H1 (cell line): ENCODE results near the gene PLEKHM1. TPM values are rescaled to one million over a fixed set of nuclear protein-coding genes. Genes with fewer than 3 reads are reported as not detected.

Source experiments
- CTCF ChIA-PET: fragments of 300-600 bp; sonication (Branson Sonifier 250); formaldehyde crosslinking; loops from one replicate; lab custom pipeline; 2021; ENCODE audit not compliant: partially characterized antibody; lab: Charles Lee
- POLR2A ChIA-PET: fragments of 300-600 bp; sonication (Branson Sonifier 250); formaldehyde crosslinking; loops from one replicate; lab custom pipeline; 2021; ENCODE audit warnings: inconsistent platforms; ENCODE audit not compliant: partially characterized antibody; lab: Charles Lee
- DNase-seq, 2 experiments: peaks; one replicate each; pipeline versions ENCODE4 v3.0.0 to v3.0.0-alpha.2; 2010 to 2022; ENCODE audit warnings: low spot score in 2 of 2, low read depth in 1 of 2, mixed read lengths in 1 of 2
- FAIRE-seq: peaks from 2 replicates; lab custom pipeline; 2011; peaks lifted over from hg19 to GRCh38; lab: Jason Lieb, UNC
- H2AFZ ChIP-seq: 2 replicates; pipeline ENCODE4 v1.8.1; 2012; ENCODE audit warnings: low read length, inconsistent platforms
- H2AK5ac ChIP-seq: 2 replicates; pipeline ENCODE4 v1.6.1; 2013; ENCODE audit warnings: low read depth, low read length
- H2BK120ac ChIP-seq: replicated peaks from 2 replicates; pipeline ENCODE3; 2013; ENCODE audit warnings: low read depth, low read length, inconsistent platforms
- H2BK12ac ChIP-seq: 2 replicates; pipeline ENCODE4 v1.6.1; 2013; ENCODE audit warnings: low read depth, low read length
- H2BK15ac ChIP-seq: 2 replicates; pipeline ENCODE4 v1.6.1; 2013; ENCODE audit warnings: low read length
- H2BK20ac ChIP-seq: 2 replicates; pipeline ENCODE4 v1.6.1; 2013; ENCODE audit warnings: low read length
- H2BK5ac ChIP-seq: 2 replicates; pipeline ENCODE4 v1.6.1; 2013; ENCODE audit warnings: low read depth, low read length
- H3K14ac ChIP-seq: 2 replicates; pipeline ENCODE4 v1.6.1; 2013; ENCODE audit warnings: inconsistent platforms; ENCODE audit not compliant: insufficient read length
- H3K18ac ChIP-seq: 2 replicates; pipeline ENCODE4 v1.6.1; 2013; ENCODE audit warnings: low read length; ENCODE audit errors: extremely low read depth
- H3K23ac ChIP-seq: 2 replicates; pipeline ENCODE4 v1.6.1; 2013; ENCODE audit warnings: inconsistent platforms; ENCODE audit not compliant: insufficient read length
- H3K23me2 ChIP-seq: 2 replicates; pipeline ENCODE4 v1.6.1; 2013; ENCODE audit warnings: low read depth, low read length
- H3K27ac ChIP-seq: 2 replicates; pipeline ENCODE4 v1.6.1; 2011; ENCODE audit warnings: low read depth, low read length, inconsistent platforms
- H3K27me3 ChIP-seq, 4 experiments: replicated peaks in 1 of 4; 1 replicate in 1 of 4; 2 replicates in 3 of 4; pipeline versions ENCODE4 v1.6.1 to v1.8.1; 2011 to 2013; ENCODE audit warnings: low read length in 3 of 4, mild to moderate bottlenecking in 3 of 4, inconsistent platforms in 2 of 4, mixed read lengths in 2 of 4, moderate library complexity in 1 of 4; ENCODE audit not compliant: control insufficient read depth in 3 of 4, insufficient read depth in 3 of 4; ENCODE audit errors: extremely low read depth in 1 of 4
- H3K36me3 ChIP-seq, 4 experiments: 2 replicates each; pipeline versions ENCODE4 v1.6.1 to v1.8.1; 2011 to 2013; ENCODE audit warnings: mild to moderate bottlenecking in 4 of 4, low read length in 3 of 4, moderate library complexity in 2 of 4, control low read depth in 1 of 4, inconsistent platforms in 1 of 4; ENCODE audit not compliant: insufficient read depth in 4 of 4, control insufficient read depth in 2 of 4
- H3K4ac ChIP-seq: replicated peaks from 2 replicates; pipeline ENCODE3; 2013; ENCODE audit warnings: low read length, low read depth, mixed read lengths, inconsistent platforms; ENCODE audit not compliant: insufficient read length
- H3K4me1 ChIP-seq, 4 experiments: replicated peaks in 1 of 4; 1 replicate in 1 of 4; 2 replicates in 3 of 4; pipeline versions ENCODE4 v1.6.1 to v1.8.1; 2011 to 2013; ENCODE audit warnings: low read length in 3 of 4, inconsistent platforms in 2 of 4, mixed read lengths in 1 of 4; ENCODE audit not compliant: insufficient read depth in 4 of 4, control insufficient read depth in 3 of 4
- H3K4me2 ChIP-seq, 2 experiments: 2 replicates each; pipeline versions ENCODE4 v1.6.1 to v1.8.1; 2011 to 2013; ENCODE audit warnings: low read depth in 2 of 2, low read length in 2 of 2, control low read depth in 1 of 2, inconsistent platforms in 1 of 2, mild to moderate bottlenecking in 1 of 2; ENCODE audit not compliant: insufficient read depth in 1 of 2
- H3K4me3 ChIP-seq, 4 experiments: fragments of 200-600, 300-600 bp in 1 of 4; sonication (generic), shearing (Covaris generic), sonication (Bioruptor Twin) in 1 of 4; 2 replicates each; pipeline versions ENCODE4 v1.5.1 to v1.8.1; 2011 to 2016; ENCODE audit warnings: low read length in 4 of 4, low read depth in 3 of 4, control low read depth in 2 of 4, inconsistent platforms in 2 of 4, mild to moderate bottlenecking in 2 of 4, mixed read lengths in 1 of 4, moderate library complexity in 1 of 4; ENCODE audit not compliant: insufficient read depth in 2 of 4; ENCODE audit errors: extremely low read depth in 1 of 4
- H3K56ac ChIP-seq: replicated peaks from 2 replicates; pipeline ENCODE3; 2013; ENCODE audit warnings: low read depth, mild to moderate bottlenecking, mixed read lengths, low read length, inconsistent platforms; ENCODE audit not compliant: insufficient read length
- H3K79me1 ChIP-seq: 2 replicates; pipeline ENCODE4 v1.6.1; 2013; ENCODE audit warnings: low read depth, low read length, control low read depth
- H3K79me2 ChIP-seq, 2 experiments: 2 replicates each; pipeline versions ENCODE4 v1.6.1 to v1.8.1; 2012 to 2013; ENCODE audit warnings: low read length in 2 of 2, mild to moderate bottlenecking in 2 of 2, inconsistent platforms in 1 of 2; ENCODE audit not compliant: insufficient read depth in 2 of 2, control insufficient read depth in 1 of 2
- H3K9ac ChIP-seq, 4 experiments: replicated peaks in 1 of 4; 1 replicate in 1 of 4; 2 replicates in 3 of 4; pipeline versions ENCODE4 v1.6.1 to v1.8.1; 2011 to 2013; ENCODE audit warnings: low read depth in 3 of 4, low read length in 3 of 4, control low read depth in 2 of 4, mild to moderate bottlenecking in 2 of 4, moderate library complexity in 2 of 4, inconsistent platforms in 1 of 4; ENCODE audit errors: extremely low read depth in 1 of 4
- H3K9me3 ChIP-seq, 2 experiments: 2 replicates each; pipeline versions ENCODE4 v1.6.1 to v1.8.1; 2012 to 2013; ENCODE audit warnings: mild to moderate bottlenecking in 2 of 2, moderate library complexity in 2 of 2, control low read depth in 1 of 2, inconsistent platforms in 1 of 2, low read depth in 1 of 2, low read length in 1 of 2, mixed read lengths in 1 of 2; ENCODE audit not compliant: insufficient read depth in 2 of 2
- H4K20me1 ChIP-seq, 2 experiments: replicated peaks in 1 of 2; 2 replicates each; pipeline versions ENCODE3 to v1.8.1; 2011 to 2013; ENCODE audit warnings: inconsistent platforms in 2 of 2, low read length in 2 of 2, mild to moderate bottlenecking in 1 of 2; ENCODE audit not compliant: insufficient read depth in 2 of 2, control insufficient read depth in 1 of 2
- H4K5ac ChIP-seq: 2 replicates; pipeline ENCODE4 v1.6.1; 2013; ENCODE audit warnings: low read length, low read depth, mixed read lengths, inconsistent platforms; ENCODE audit not compliant: insufficient read length
- H4K8ac ChIP-seq: 2 replicates; pipeline ENCODE4 v1.8.0; 2013; ENCODE audit warnings: mild to moderate bottlenecking, moderate library complexity, low read length, inconsistent platforms; ENCODE audit not compliant: insufficient read depth; ENCODE audit errors: extremely low read depth
- H4K91ac ChIP-seq: replicated peaks from 2 replicates; pipeline ENCODE3; 2013; ENCODE audit warnings: low read length, mixed read lengths, inconsistent platforms; ENCODE audit not compliant: insufficient read length
- GTF2F1 ChIP-seq: IDR thresholded peaks from 2 replicates; pipeline ENCODE4 v1.6.1; 2012; ENCODE audit warnings: low read depth, low read length, improper control_type of control experiment, borderline replicate concordance
- RAD21 ChIP-seq, 2 experiments: IDR thresholded peaks in 1 of 2; conservative IDR thresholded peaks in 1 of 2; 2 replicates each; pipeline ENCODE4 v1.6.1; 2011; ENCODE audit warnings: low read depth in 2 of 2, low read length in 2 of 2, improper control_type of control experiment in 1 of 2, inconsistent platforms in 1 of 2, mild to moderate bottlenecking in 1 of 2, moderate library complexity in 1 of 2
- WGBS, 2 experiments: shearing (Covaris generic) in 1 of 2; methylation state at CpG; one replicate each; pipeline versions ENCODE4 v1.1.6 to v1.1.7; 2013 to 2015; ENCODE audit warnings: low lambda C conversion rate in 2 of 2, mixed read lengths in 2 of 2, inconsistent platforms in 1 of 2, low coverage in 1 of 2, missing lambda C conversion rate in 1 of 2; ENCODE audit not compliant: insufficient replicate concordance in 2 of 2, insufficient coverage in 1 of 2, insufficient read length in 1 of 2; ENCODE audit errors: extremely low coverage in 1 of 2, missing lambda C conversion rate in 1 of 2; 5-methylcytosine and 5-hydroxymethylcytosine counted together
- polyA plus RNA-seq, 7 experiments: library from polyadenylated mRNA; depleted of rRNA in 3 of 7; stranded (reverse) in 5 of 7; unstranded in 2 of 7; fragments of >200 nt in 5 of 7; fragments of 200-250 nt in 2 of 7; gene quantifications; 1 replicate in 5 of 7; 2 replicates in 1 of 7; 4 replicates in 1 of 7; pipeline versions ENCODE4 v1.2.1 to v1.2.3, GENCODE V29; 2011 to 2013; ENCODE audit warnings: missing spikeins in 2 of 7, mixed read lengths in 2 of 7
- total RNA-seq: library from RNA; stranded (reverse); fragmentation: NEBNext Ultra II Directional; extraction: Animal tissue kit (Norgen Biotek cat#: 25700); gene quantifications from 2 replicates; pipeline ENCODE4 v1.2.1, GENCODE V29; 2021
- TF ChIP-seq, protein P1 (sequence below), 3 experiments: IDR thresholded peaks; 1 replicate in 2 of 3; 2 replicates in 1 of 3; pipeline versions ENCODE4 v1.5.1 to v1.6.1; 2011; ENCODE audit warnings: low read length in 3 of 3, mild to moderate bottlenecking in 3 of 3, inconsistent platforms in 2 of 3, low read depth in 1 of 3, moderate library complexity in 1 of 3; ENCODE audit not compliant: insufficient read depth in 1 of 3; ENCODE audit errors: control extremely low read depth in 1 of 3

The PLEKHM1 gene
- total and polyA plus RNA-seq, 2 of the 8 experiments (the other 6 are each of a cell fraction or from before 2014, with no cell fraction given) = 7.6 to 17.9 TPM

DNA sequence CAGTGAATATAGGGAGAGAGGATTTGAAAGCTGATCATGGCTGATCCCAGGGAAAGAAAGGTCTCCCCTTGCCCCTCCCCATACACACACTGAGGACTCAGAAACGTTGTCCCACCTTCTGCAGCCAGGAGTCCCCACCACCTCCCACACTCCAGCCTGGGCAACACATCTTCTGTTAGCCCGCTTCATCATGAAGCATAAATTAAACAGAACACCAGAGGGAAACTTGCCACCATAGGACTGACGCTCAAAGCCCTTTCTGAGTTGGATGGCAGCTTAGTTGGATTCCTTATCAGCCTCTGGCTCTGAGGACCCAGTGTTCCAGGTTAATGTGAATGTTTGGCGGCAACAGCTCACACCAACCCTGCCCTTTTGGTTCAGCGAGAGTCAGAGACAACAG, 91.7 kb downstream of the PLEKHM1 start:
- Histone ChIP-seq H2BK5ac (no peak overlapping the region), H4K91ac (no peak overlapping the region), H3K27ac (no peak overlapping the region), H3K36me3 (peaks cover 0 to 7% (median 2%) of the 10 kb centered on the region in 4 experiments; a peak in 3 of 8 replicates), H3K56ac (no peak overlapping the region), H2AFZ (no peak overlapping the region), H3K9ac (no peak overlapping the region), H3K4ac (no peak overlapping the region), H4K8ac (no peak overlapping the region), H3K27me3 (no peaks in the 10 kb centered on the region), H4K5ac (no peak overlapping the region), H3K4me3 (no peak overlapping the region), H4K20me1 (no peaks in the 10 kb centered on the region), H3K9me3 (peaks cover 0 to 4% of the 10 kb centered on the region in 2 experiments; a peak in 1 of 4 replicates), H2AK5ac (no peak overlapping the region), H3K23me2 (no peaks in the 10 kb centered on the region), H3K4me1 (peaks cover 0 to 4% (median 3%) of the 10 kb centered on the region in 4 experiments; a peak in 4 of 7 replicates), H2BK120ac (no peak overlapping the region), H3K14ac (no peak overlapping the region), H2BK15ac (no peak overlapping the region), H3K4me2 (no peak overlapping the region), H2BK20ac (no peak overlapping the region), H2BK12ac (no peak overlapping the region), H3K18ac (no peak overlapping the region), H3K79me1 (no peaks in the 10 kb centered on the region), H3K79me2 (no peaks in the 10 kb centered on the region), H3K23ac (no peak overlapping the region)
- DNase-seq (no peak), FAIRE-seq (no peak)
- TF ChIP-seq RAD21 (IDR thresholded peaks at IDR 0.05 in 1 of 2, conservative IDR thresholded peaks at IDR 0.05 in 1 of 2; ENCODE audit: low read depth in 2 of 2, low read length in 2 of 2) (peak in 1 of 2 experiments; percentile 27; a peak in 3 of 4 replicates), GTF2F1 (no peak)
- TF ChIP-seq, protein P1, sequence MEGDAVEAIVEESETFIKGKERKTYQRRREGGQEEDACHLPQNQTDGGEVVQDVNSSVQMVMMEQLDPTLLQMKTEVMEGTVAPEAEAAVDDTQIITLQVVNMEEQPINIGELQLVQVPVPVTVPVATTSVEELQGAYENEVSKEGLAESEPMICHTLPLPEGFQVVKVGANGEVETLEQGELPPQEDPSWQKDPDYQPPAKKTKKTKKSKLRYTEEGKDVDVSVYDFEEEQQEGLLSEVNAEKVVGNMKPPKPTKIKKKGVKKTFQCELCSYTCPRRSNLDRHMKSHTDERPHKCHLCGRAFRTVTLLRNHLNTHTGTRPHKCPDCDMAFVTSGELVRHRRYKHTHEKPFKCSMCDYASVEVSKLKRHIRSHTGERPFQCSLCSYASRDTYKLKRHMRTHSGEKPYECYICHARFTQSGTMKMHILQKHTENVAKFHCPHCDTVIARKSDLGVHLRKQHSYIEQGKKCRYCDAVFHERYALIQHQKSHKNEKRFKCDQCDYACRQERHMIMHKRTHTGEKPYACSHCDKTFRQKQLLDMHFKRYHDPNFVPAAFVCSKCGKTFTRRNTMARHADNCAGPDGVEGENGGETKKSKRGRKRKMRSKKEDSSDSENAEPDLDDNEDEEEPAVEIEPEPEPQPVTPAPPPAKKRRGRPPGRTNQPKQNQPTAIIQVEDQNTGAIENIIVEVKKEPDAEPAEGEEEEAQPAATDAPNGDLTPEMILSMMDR (IDR thresholded peaks at IDR 0.05; ENCODE audit: control extremely low read depth in 1 of 3, insufficient read depth in 1 of 3, low read depth in 1 of 3, low read length in 3 of 3) = peak; percentile 16 to 48 (median 44)
- POLR2A ChIA-PET = interaction anchor here (4.7 kb wide), 1 partner anchor 27 kb away, joined by 25 read pairs; no protein-coding TSS in a partner anchor
- CTCF ChIA-PET = interaction anchor here (0.8 to 21.9 kb wide), 8 partner anchors 8 to 183 kb away, joined by 3 to 579 read pairs (median 14); partner anchors contain the start of genes ARHGAP27 and SPATA32
- 81% methylated on average over 5 of the region's 5 CpGs; no CpG with 5 or more reads in 1 of the 2 experiments for WGBS, 2 experiments
